WTC11 (cell line): ENCODE results near the gene STRIT1. TPM values are rescaled to one million over a fixed set of nuclear protein-coding genes. Genes with fewer than 3 reads are reported as not detected.

Experiments used
- ATAC-seq: fragments of 200-7000 bp; cut with Tn5 transposase; 2 replicates; pipeline ENCODE4 v1.10.0; 2021; ENCODE audit warnings: mild to moderate bottlenecking, moderate library complexity
- CTCF ChIA-PET: fragments of 300-600 bp; sonication (Branson Sonifier 250); formaldehyde crosslinking; loops from one replicate; lab custom pipeline; 2021; ENCODE audit warnings: antibody characterized with exemption; lab: Charles Lee
- POLR2A ChIA-PET: fragments of 350-600 bp; sonication (Branson Sonifier 250); formaldehyde crosslinking; loops from one replicate; lab custom pipeline; 2021; ENCODE audit warnings: antibody characterized with exemption; lab: Charles Lee
- DNase-seq: peaks from one replicate; pipeline ENCODE4 v3.0.0; 2021; ENCODE audit warnings: low spot score
- H3K27ac Mint-ChIP-seq: 2 replicates; pipeline ENCODE4 v1.8.0; 2021; ENCODE audit warnings: mixed read lengths
- H3K27me3 Mint-ChIP-seq: 2 replicates; pipeline ENCODE4 v1.8.0; 2021; ENCODE audit warnings: low read depth, mild to moderate bottlenecking, moderate library complexity, mixed read lengths
- H3K36me3 Mint-ChIP-seq: 2 replicates; pipeline ENCODE4 v1.8.0; 2021; ENCODE audit warnings: mixed read lengths
- H3K4me1 Mint-ChIP-seq: 2 replicates; pipeline ENCODE4 v1.8.0; 2022; ENCODE audit warnings: mixed read lengths
- H3K4me3 Mint-ChIP-seq: 2 replicates; pipeline ENCODE4 v1.8.0; 2021; ENCODE audit warnings: mild to moderate bottlenecking, moderate library complexity, mixed read lengths
- H3K9me3 Mint-ChIP-seq: 2 replicates; pipeline ENCODE4 v1.8.0; 2021; ENCODE audit warnings: mixed read lengths
- AFF4 ChIP-seq: sonication (generic); formaldehyde crosslinking; IDR thresholded peaks from 2 replicates; pipeline ENCODE4 v1.8.1; 2023; ENCODE audit warnings: mild to moderate bottlenecking, missing genetic modification reagents, borderline replicate concordance
- ATF6 ChIP-seq: sonication (generic); formaldehyde crosslinking; IDR thresholded peaks from 2 replicates; pipeline ENCODE4 v1.8.1; 2023; ENCODE audit warnings: mild to moderate bottlenecking, missing genetic modification reagents
- CBFB ChIP-seq: sonication (generic); formaldehyde crosslinking; IDR thresholded peaks from 2 replicates; pipeline ENCODE4 v1.8.1; 2022; ENCODE audit warnings: mild to moderate bottlenecking, low read depth, missing genetic modification reagents
- CREM ChIP-seq: sonication (generic); formaldehyde crosslinking; IDR thresholded peaks from 2 replicates; pipeline ENCODE4 v1.8.1; 2022; ENCODE audit warnings: mild to moderate bottlenecking, missing genetic modification reagents, moderate library complexity
- E2F1 ChIP-seq: sonication (generic); formaldehyde crosslinking; IDR thresholded peaks from 2 replicates; pipeline ENCODE4 v1.8.0; 2022; ENCODE audit warnings: mild to moderate bottlenecking, missing genetic modification reagents
- E2F5 ChIP-seq: sonication (generic); formaldehyde crosslinking; IDR thresholded peaks from 2 replicates; pipeline ENCODE4 v1.8.1; 2022; ENCODE audit warnings: mild to moderate bottlenecking, moderate library complexity, missing genetic modification reagents
- ESRRA ChIP-seq: sonication (generic); formaldehyde crosslinking; IDR thresholded peaks from 2 replicates; pipeline ENCODE4 v1.8.1; 2022; ENCODE audit warnings: mild to moderate bottlenecking, missing genetic modification reagents, borderline replicate concordance
- FOXP4 ChIP-seq: sonication (generic); formaldehyde crosslinking; IDR thresholded peaks from 2 replicates; pipeline ENCODE4 v1.8.0; 2022; ENCODE audit warnings: mild to moderate bottlenecking, missing genetic modification reagents
- HMGXB4 ChIP-seq: sonication (generic); formaldehyde crosslinking; IDR thresholded peaks from 2 replicates; pipeline ENCODE4 v1.8.1; 2023; ENCODE audit warnings: mild to moderate bottlenecking, moderate library complexity, missing genetic modification reagents
- IRF2 ChIP-seq: sonication (generic); formaldehyde crosslinking; IDR thresholded peaks from 2 replicates; pipeline ENCODE4 v1.8.0; 2022; ENCODE audit warnings: low read depth, missing genetic modification reagents, borderline replicate concordance
- MXD4 ChIP-seq: fragments of 250-450 bp; sonication (Bioruptor Pico); IDR thresholded peaks from 2 replicates; pipeline ENCODE4 v1.8.0; 2021; ENCODE audit warnings: mild to moderate bottlenecking, moderate library complexity, borderline replicate concordance
- PRRX2 ChIP-seq: fragments of 250-450 bp; sonication (Bioruptor Pico); IDR thresholded peaks from 2 replicates; pipeline ENCODE4 v1.8.0; 2021; ENCODE audit warnings: mild to moderate bottlenecking
- SOX15 ChIP-seq: fragments of 250-450 bp; sonication (Bioruptor Pico); IDR thresholded peaks from 2 replicates; pipeline ENCODE4 v1.9.0; 2021; ENCODE audit warnings: mild to moderate bottlenecking
- TEAD1 ChIP-seq: sonication (generic); formaldehyde crosslinking; IDR thresholded peaks from 2 replicates; pipeline ENCODE4 v1.8.0; 2022; ENCODE audit warnings: mild to moderate bottlenecking, missing genetic modification reagents
- USF2 ChIP-seq: sonication (generic); formaldehyde crosslinking; IDR thresholded peaks from 2 replicates; pipeline ENCODE4 v1.8.1; 2023; ENCODE audit warnings: mild to moderate bottlenecking, missing genetic modification reagents, moderate library complexity
- ZBTB21 ChIP-seq: sonication (generic); formaldehyde crosslinking; IDR thresholded peaks from 2 replicates; pipeline ENCODE4 v1.8.1; 2023; ENCODE audit warnings: mild to moderate bottlenecking, missing genetic modification reagents, borderline replicate concordance
- ZBTB43 ChIP-seq: sonication (generic); formaldehyde crosslinking; IDR thresholded peaks from 2 replicates; pipeline ENCODE4 v1.8.1; 2023; ENCODE audit warnings: mild to moderate bottlenecking, missing genetic modification reagents
- ZNF121 ChIP-seq: sonication (generic); formaldehyde crosslinking; IDR thresholded peaks from 2 replicates; pipeline ENCODE4 v1.8.0; 2023; ENCODE audit warnings: missing genetic modification reagents
- ZNF138 ChIP-seq: sonication (generic); formaldehyde crosslinking; conservative IDR thresholded peaks from 2 replicates; pipeline ENCODE4 v1.8.1; 2022; ENCODE audit warnings: mild to moderate bottlenecking, moderate library complexity, missing genetic modification reagents
- ZNF263 ChIP-seq: sonication (generic); formaldehyde crosslinking; IDR thresholded peaks from 2 replicates; pipeline ENCODE4 v1.8.1; 2022; ENCODE audit warnings: low read depth, mild to moderate bottlenecking, moderate library complexity, missing genetic modification reagents
- ZNF416 ChIP-seq: fragments of 250-450 bp; sonication (Bioruptor Pico); IDR thresholded peaks from 2 replicates; pipeline ENCODE4 v1.9.0; 2021; ENCODE audit warnings: mild to moderate bottlenecking, inconsistent platforms
- total RNA-seq: library from RNA; stranded (reverse); gene quantifications from 3 replicates; pipeline ENCODE4 v1.2.3, GENCODE V29; 2021

The STRIT1 gene
- total RNA-seq, 1 experiment from 2014 or later = 0.33 TPM

GRCh38 chr3:155303540-155304097 is 10.1 kb upstream of the STRIT1 start:
- no peak for ATAC-seq
- Mint-ChIP-seq H3K27me3 (no peaks in the 10 kb centered on the region), H3K4me3 (no peak overlapping the region), H3K9me3 (peaks cover 10% of the 10 kb centered on the region), H3K36me3 (no peaks in the 10 kb centered on the region), H3K4me1 (peaks cover 5% of the 10 kb centered on the region; the same call in 1 of the 2 replicates), H3K27ac (no peak overlapping the region)
- ChIA-PET CTCF (interaction anchor here (0.6 to 1.3 kb wide), 2 partner anchors 19 to 740 kb away, joined by 3 to 4 read pairs; no protein-coding TSS in a partner anchor), POLR2A (interaction anchor here (1.1 kb wide), 1 partner anchor 8 kb away, joined by 3 read pairs; no protein-coding TSS in a partner anchor)
- TF ChIP-seq E2F1 (CRISPR knock-in tag) = no peak
- TF ChIP-seq ZNF416 (CRISPR knock-in tag) = no peak
- TF ChIP-seq USF2 (CRISPR knock-in tag) = no peak
- no peak for TF ChIP-seq ZBTB21 (CRISPR knock-in tag)
- TF ChIP-seq IRF2 (CRISPR knock-in tag) = no peak
- TF ChIP-seq MXD4 (CRISPR knock-in tag) = no peak
- no peak for DNase-seq

GRCh38 chr3:155302891-155303290 is 9.4 kb upstream of the STRIT1 start:
- no peak overlapping the region for H3K27ac Mint-ChIP-seq
- H3K36me3 Mint-ChIP-seq = peaks cover 2% of the 10 kb centered on the region
- H3K27me3 Mint-ChIP-seq = no peaks in the 10 kb centered on the region
- ATAC-seq (no peak), DNase-seq (no peak)
- H3K4me3 Mint-ChIP-seq = no peak overlapping the region
- peaks cover 5% of the 10 kb centered on the region; the same call in 1 of the 2 replicates for H3K4me1 Mint-ChIP-seq
- POLR2A ChIA-PET = no interaction called here
- CTCF ChIA-PET = interaction anchor here (0.6 kb wide), 1 partner anchor 741 kb away, joined by 3 read pairs; no protein-coding TSS in a partner anchor
- H3K9me3 Mint-ChIP-seq = peaks cover 15% of the 10 kb centered on the region
- TF ChIP-seq AFF4 (no peak), CBFB (CRISPR knock-in tag) (no peak), ESRRA (CRISPR knock-in tag) (no peak), PRRX2 (CRISPR knock-in tag) (no peak), ATF6 (CRISPR knock-in tag) (no peak), HMGXB4 (no peak), ZNF121 (CRISPR knock-in tag) (no peak), ZNF138 (CRISPR knock-in tag) (no peak), ZNF263 (no peak), E2F5 (no peak), SOX15 (no peak), CREM (CRISPR knock-in tag) (no peak), ZBTB43 (CRISPR knock-in tag) (no peak), TEAD1 (no peak), FOXP4 (CRISPR knock-in tag) (no peak)
